Measurements from ENCODE around the gene HDC.

DNA sequence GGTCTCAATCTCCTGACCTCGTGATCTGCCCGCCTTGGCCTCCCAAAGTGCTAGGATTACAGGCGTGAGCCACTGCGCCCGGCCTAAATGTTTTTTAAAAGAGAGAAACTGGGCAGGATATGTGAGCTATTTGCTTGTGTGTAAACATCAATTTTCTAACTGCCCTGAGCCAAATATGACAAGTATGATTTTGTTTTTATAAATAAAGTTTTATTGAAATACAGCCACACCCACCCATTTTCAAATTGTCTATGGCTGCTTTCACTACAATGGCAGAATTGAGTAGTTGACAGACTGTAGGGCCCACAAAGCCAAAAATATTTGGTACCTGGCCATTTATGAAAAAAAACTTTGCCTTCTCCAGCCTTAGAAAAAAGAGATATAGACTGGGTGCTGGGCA, 15.9 kb upstream of the HDC start:
- no peak for TF ChIP-seq EZH2 (IDR thresholded peaks at IDR 0.05; ENCODE audit: borderline replicate concordance, low read depth, low read length, severe bottlenecking)
- TF ChIP-seq CTCF (IDR thresholded peaks at IDR 0.05; ENCODE audit: borderline replicate concordance, extremely low read depth, low read length, poor library complexity, severe bottlenecking), result no peak
